Neural crest cell (in vitro differentiated cells): ENCODE data around the gene MAST4. TPM values are rescaled to one million over a fixed set of nuclear protein-coding genes. Genes with fewer than 3 reads are reported as not detected.

Experiments
- DNase-seq: peaks from one replicate; pipeline ENCODE4 v3.0.0; 2021; ENCODE audit warnings: low read depth, mixed read lengths, low spot score
- H3K27ac Mint-ChIP-seq: one replicate; pipeline ENCODE4 v1.8.0; 2021; ENCODE audit warnings: mild to moderate bottlenecking, mixed read lengths; ENCODE audit not compliant: unreplicated experiment
- H3K27me3 Mint-ChIP-seq: 2 replicates; pipeline ENCODE4 v1.8.0; 2021; ENCODE audit warnings: low read depth, mild to moderate bottlenecking, mixed read lengths
- H3K36me3 Mint-ChIP-seq: 2 replicates; pipeline ENCODE4 v1.8.0; 2021; ENCODE audit warnings: low read depth, mild to moderate bottlenecking, mixed read lengths
- H3K4me1 Mint-ChIP-seq: 2 replicates; pipeline ENCODE4 v1.8.0; 2021; ENCODE audit warnings: mixed read lengths
- H3K4me3 Mint-ChIP-seq: one replicate; pipeline ENCODE4 v1.8.0; 2021; ENCODE audit warnings: mild to moderate bottlenecking, mixed read lengths
- H3K9me3 Mint-ChIP-seq: 2 replicates; pipeline ENCODE4 v1.8.0; 2021; ENCODE audit warnings: mixed read lengths
- total RNA-seq: library from RNA; stranded (reverse); gene quantifications from 2 replicates; pipeline ENCODE4 v1.2.1, GENCODE V29; 2021
- TF ChIP-seq, protein P1 (sequence below): fragments of 200-600 bp; sonication (generic); conservative IDR thresholded peaks from 2 replicates; pipeline ENCODE4 v1.5.0; 2021; ENCODE audit warnings: antibody characterized with exemption, mild to moderate bottlenecking

The MAST4 gene
- total RNA-seq, 1 donor from 2014 or later: 7.3 TPM

DNA sequence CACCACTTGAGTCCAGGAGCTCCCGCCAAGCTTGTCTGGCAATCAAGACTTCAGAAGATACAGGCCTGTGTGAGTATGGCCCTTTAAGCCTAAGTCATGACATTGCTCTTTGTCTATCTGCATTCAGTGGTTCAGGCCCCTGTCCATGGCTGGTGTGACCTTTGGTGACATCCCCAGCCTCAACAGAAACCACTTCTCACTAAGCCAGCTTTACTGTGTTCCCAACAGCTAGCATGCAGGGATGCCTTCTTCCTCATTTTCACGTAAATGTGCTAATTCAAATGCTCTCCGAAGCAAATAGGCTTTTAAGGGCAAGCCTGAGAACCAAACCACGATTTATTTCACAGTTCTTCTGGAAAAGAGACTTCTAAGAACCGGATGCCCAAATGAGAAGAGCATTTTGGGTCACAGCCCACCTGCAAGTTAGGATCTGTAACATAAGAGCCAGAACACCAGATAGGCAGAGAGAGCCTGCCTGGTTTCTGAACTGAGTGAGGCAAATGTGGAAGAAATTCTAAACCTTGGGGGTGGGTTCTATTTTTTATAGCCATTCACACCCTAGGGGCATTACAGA, 585.5 kb downstream of the MAST4 start:
- H3K4me3 Mint-ChIP-seq: no peak overlapping the region
- no peak for DNase-seq
- peak overlapping the region; percentile 10 for H3K27ac Mint-ChIP-seq
- H3K27me3 Mint-ChIP-seq: no peaks in the 10 kb centered on the region
- H3K4me1 Mint-ChIP-seq: peaks cover 28% of the 10 kb centered on the region
- TF ChIP-seq, protein P1, sequence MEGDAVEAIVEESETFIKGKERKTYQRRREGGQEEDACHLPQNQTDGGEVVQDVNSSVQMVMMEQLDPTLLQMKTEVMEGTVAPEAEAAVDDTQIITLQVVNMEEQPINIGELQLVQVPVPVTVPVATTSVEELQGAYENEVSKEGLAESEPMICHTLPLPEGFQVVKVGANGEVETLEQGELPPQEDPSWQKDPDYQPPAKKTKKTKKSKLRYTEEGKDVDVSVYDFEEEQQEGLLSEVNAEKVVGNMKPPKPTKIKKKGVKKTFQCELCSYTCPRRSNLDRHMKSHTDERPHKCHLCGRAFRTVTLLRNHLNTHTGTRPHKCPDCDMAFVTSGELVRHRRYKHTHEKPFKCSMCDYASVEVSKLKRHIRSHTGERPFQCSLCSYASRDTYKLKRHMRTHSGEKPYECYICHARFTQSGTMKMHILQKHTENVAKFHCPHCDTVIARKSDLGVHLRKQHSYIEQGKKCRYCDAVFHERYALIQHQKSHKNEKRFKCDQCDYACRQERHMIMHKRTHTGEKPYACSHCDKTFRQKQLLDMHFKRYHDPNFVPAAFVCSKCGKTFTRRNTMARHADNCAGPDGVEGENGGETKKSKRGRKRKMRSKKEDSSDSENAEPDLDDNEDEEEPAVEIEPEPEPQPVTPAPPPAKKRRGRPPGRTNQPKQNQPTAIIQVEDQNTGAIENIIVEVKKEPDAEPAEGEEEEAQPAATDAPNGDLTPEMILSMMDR: no peak
- no peaks in the 10 kb centered on the region for H3K36me3 Mint-ChIP-seq
- H3K9me3 Mint-ChIP-seq: peaks cover 5% of the 10 kb centered on the region

DNA sequence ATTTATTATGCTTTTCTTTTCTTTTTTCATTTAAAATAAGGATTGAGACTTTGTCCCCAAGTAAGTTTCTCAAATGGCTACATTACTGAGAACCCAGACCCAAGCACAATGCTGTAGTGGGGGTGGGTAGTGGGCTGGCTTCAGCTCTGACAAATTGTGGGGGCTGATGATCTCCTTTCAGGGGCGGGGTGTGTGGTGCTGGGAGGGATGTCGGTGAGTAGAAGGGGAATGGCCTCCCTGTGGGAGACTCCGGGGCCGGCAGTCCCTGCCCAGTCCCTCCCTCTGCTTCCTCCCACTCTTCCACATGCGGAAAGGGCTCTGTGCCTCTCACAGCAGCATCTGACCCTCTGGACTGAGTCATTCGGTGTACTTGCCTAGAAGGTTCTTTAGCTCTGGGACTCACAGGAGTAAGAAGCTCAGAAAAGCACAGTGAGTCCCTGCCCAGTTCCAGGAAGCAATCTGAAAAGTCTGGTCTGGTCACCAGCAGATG, 586.2 kb downstream of the MAST4 start:
- H3K27ac Mint-ChIP-seq: peak overlapping the region; percentile 23
- no peaks in the 10 kb centered on the region for H3K36me3 Mint-ChIP-seq
- peaks cover 4% of the 10 kb centered on the region for H3K9me3 Mint-ChIP-seq
- no peak overlapping the region for H3K4me3 Mint-ChIP-seq
- H3K4me1 Mint-ChIP-seq: peaks cover 28% of the 10 kb centered on the region
- no peaks in the 10 kb centered on the region for H3K27me3 Mint-ChIP-seq
- TF ChIP-seq, protein P1: no peak
- no peak for DNase-seq

DNA sequence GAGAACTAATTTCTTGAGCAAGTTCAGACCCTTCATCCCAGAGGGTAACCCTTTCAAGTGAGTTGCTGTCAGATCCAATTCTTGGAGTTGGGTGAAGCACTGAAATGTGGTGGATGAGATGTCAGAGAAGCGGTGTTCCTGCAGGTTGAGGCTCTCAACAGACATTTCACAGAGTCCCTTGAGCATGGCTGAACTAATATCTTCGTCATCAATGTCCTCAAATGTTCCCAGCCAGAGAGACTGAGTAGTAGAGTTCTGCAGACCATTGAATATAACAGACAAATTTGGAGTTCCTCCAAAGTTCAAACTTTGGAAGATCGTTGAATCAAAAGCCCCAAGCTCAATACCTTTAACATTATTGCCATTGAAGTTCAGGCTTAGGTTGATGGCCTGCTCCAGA, 587.7 kb downstream of the MAST4 start:
- H3K9me3 Mint-ChIP-seq: no peaks in the 10 kb centered on the region
- no peak overlapping the region for H3K27ac Mint-ChIP-seq
- no peaks in the 10 kb centered on the region for H3K36me3 Mint-ChIP-seq
- no peak for DNase-seq
- H3K4me3 Mint-ChIP-seq: no peak overlapping the region
- H3K27me3 Mint-ChIP-seq: no peaks in the 10 kb centered on the region
- H3K4me1 Mint-ChIP-seq: peaks cover 30% of the 10 kb centered on the region
- TF ChIP-seq, protein P1: no peak

DNA sequence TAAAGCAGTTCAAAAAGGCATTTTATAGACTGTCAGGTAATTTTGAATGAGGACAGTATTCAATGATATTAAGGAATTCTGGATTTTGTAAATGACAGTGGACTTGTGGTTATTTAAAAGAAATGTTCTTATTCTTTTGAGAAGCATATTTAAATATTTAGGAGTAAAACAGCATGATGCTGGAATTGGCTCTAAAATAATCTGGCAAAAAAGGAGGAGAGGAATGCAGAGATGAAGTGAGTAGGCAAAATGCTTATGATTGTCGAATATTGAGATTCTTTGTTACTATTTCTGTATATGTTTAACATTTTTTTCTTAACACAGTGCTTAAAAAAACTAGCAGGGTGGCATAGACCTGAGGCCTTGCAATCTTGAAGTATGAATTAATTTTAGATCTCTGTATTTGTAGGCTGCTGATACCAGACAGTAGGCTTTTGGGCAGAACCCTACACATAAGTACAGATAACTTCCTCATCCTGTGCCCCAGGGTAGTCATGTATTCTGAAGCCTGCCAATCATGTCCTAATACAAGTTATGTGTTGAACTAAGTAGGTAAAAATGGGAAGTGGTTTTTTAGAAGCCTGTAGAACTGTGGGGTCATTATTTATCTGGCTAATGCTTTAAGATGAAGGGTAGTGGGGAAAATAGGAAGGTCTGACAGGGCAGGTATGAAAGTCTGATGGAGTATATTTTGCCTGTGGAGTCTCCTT, 591.0 kb downstream of the MAST4 start:
- H3K27ac Mint-ChIP-seq: no peak overlapping the region
- DNase-seq: no peak
- H3K4me1 Mint-ChIP-seq: peaks cover 22% of the 10 kb centered on the region
- no peaks in the 10 kb centered on the region for H3K36me3 Mint-ChIP-seq
- TF ChIP-seq, protein P1: no peak
- H3K9me3 Mint-ChIP-seq: no peaks in the 10 kb centered on the region
- H3K27me3 Mint-ChIP-seq: no peaks in the 10 kb centered on the region
- no peak overlapping the region for H3K4me3 Mint-ChIP-seq

DNA sequence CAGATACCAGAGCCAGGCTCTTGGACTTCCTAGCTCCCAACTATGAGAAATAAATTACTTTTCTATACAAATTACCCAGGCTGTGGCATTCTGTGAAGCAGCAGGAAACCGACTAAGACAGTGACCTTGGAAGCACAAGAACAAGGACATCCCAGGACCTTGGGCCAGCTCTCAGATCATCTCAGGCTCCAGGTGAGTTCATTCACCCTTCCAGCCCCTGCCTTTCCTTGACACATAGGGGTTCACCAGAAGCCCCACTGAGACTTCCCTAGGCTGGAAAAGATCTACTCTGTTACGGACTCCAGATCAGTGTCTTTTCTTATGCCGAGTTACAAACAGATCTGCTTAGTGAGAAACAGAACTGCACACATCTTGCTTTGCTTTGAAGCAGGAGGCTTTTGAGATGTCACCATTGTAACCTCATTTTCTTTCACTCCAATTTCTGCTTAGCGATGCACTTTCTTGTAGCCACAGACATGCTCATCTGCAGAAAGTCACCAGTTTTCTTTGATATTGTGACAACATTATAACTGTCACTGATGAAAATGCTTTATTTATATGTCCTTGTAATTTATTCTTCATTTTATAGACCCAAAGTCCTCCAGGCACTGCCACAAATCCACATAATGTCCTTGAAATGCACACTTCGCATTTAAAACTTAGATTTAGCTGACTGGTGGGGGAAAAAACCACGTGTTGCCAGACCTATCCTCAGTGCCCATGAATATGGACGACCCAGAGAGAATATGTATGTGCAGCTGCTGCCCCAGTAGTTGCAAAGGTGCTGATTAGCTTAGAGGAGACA, 592.3 kb downstream of the MAST4 start:
- TF ChIP-seq, protein P1: no peak
- Mint-ChIP-seq H3K27ac (no peak overlapping the region), H3K4me3 (no peak overlapping the region), H3K4me1 (peaks cover 11% of the 10 kb centered on the region), H3K27me3 (no peaks in the 10 kb centered on the region), H3K9me3 (peaks cover 2% of the 10 kb centered on the region), H3K36me3 (peaks cover 3% of the 10 kb centered on the region)
- DNase-seq: no peak
